ENCODE measurements around the gene TPK1.

TPK1 gene

GRCh38 chr7:144549861-144550260 lies 286.0 kb downstream of the TPK1 start:
- Histone ChIP-seq H3K23ac (ENCODE audit: low read length in 2 of 2) (no peak overlapping the region), H3K27me3 (ENCODE audit: control insufficient read depth in 1 of 2, insufficient read depth in 1 of 2, low read length in 2 of 2) (no peaks in the 10 kb centered on the region), H3K36me3 (ENCODE audit: control insufficient read depth in 1 of 2, insufficient read depth in 2 of 2, low read depth in 1 of 2, low read length in 2 of 2) (no peaks in the 10 kb centered on the region), H2BK5ac (ENCODE audit: low read depth, low read length, poor library complexity, severe bottlenecking) (no peak overlapping the region), H2AFZ (ENCODE audit: low read depth, low read length) (no peak overlapping the region), H2BK15ac (ENCODE audit: low read depth, poor library complexity, severe bottlenecking) (no peak overlapping the region), H2BK12ac (ENCODE audit: low read length in 2 of 2) (no peak overlapping the region), H3K9ac (ENCODE audit: low read length) (no peak overlapping the region), H3K79me1 (replicated peaks; ENCODE audit: low read length, poor library complexity, severe bottlenecking) (no peaks in the 10 kb centered on the region), H3K9me3 (ENCODE audit: control insufficient read depth, low read length) (no peaks in the 10 kb centered on the region), H3K4me1 (ENCODE audit: control insufficient read depth, insufficient read depth, low read depth, low read length) (no peaks in the 10 kb centered on the region), H3K4me3 (ENCODE audit: insufficient read depth in 1 of 2, low read depth in 1 of 2, low read length in 2 of 2) (no peak overlapping the region), H2AK5ac (ENCODE audit: low read length, severe bottlenecking) (no peak overlapping the region), H3K4me2 (ENCODE audit: low read length, poor library complexity, severe bottlenecking) (no peak overlapping the region), H4K91ac (ENCODE audit: low read length) (no peak overlapping the region), H3K4ac (ENCODE audit: low read depth in 1 of 2, low read length in 2 of 2) (no peak overlapping the region), H3K14ac (ENCODE audit: low read length in 2 of 2) (no peak overlapping the region), H2BK120ac (ENCODE audit: low read depth, low read length) (no peak overlapping the region), H3K18ac (ENCODE audit: low read depth in 1 of 2, low read length in 2 of 2) (no peak overlapping the region), H3K27ac (ENCODE audit: low read length, poor library complexity, severe bottlenecking) (no peak overlapping the region), H4K8ac (ENCODE audit: low read length) (no peak overlapping the region)
- WGBS: 91% methylated on average over 7 of the region's 7 CpGs
- DNase-seq: no peak

GRCh38 chr7:144548556-144548955 lies 287.3 kb downstream of the TPK1 start:
- H2BK120ac ChIP-seq (ENCODE audit: low read depth, low read length): no peak overlapping the region
- H3K4ac ChIP-seq (ENCODE audit: low read depth in 1 of 2, low read length in 2 of 2): no peak overlapping the region
- no peak overlapping the region for H4K91ac ChIP-seq (ENCODE audit: low read length)
- no peak overlapping the region for H2BK5ac ChIP-seq (ENCODE audit: low read depth, low read length, poor library complexity, severe bottlenecking)
- H3K36me3 ChIP-seq (ENCODE audit: control insufficient read depth in 1 of 2, insufficient read depth in 2 of 2, low read depth in 1 of 2, low read length in 2 of 2): no peaks in the 10 kb centered on the region
- no CpG with 5 or more reads among the region's 3 CpGs for WGBS
- H3K4me2 ChIP-seq (ENCODE audit: low read length, poor library complexity, severe bottlenecking): no peak overlapping the region
- no peak overlapping the region for H2BK15ac ChIP-seq (ENCODE audit: low read depth, poor library complexity, severe bottlenecking)
- H3K4me1 ChIP-seq (ENCODE audit: control insufficient read depth, insufficient read depth, low read depth, low read length): no peaks in the 10 kb centered on the region
- no peaks in the 10 kb centered on the region for H3K79me1 ChIP-seq (replicated peaks; ENCODE audit: low read length, poor library complexity, severe bottlenecking)
- no peak overlapping the region for H3K14ac ChIP-seq (ENCODE audit: low read length in 2 of 2)
- H4K8ac ChIP-seq (ENCODE audit: low read length): no peak overlapping the region
- H3K23ac ChIP-seq (ENCODE audit: low read length in 2 of 2): no peak overlapping the region
- no peak for DNase-seq
- H3K27ac ChIP-seq (ENCODE audit: low read length, poor library complexity, severe bottlenecking): no peak overlapping the region
- no peak overlapping the region for H3K9ac ChIP-seq (ENCODE audit: low read length)
- H2BK12ac ChIP-seq (ENCODE audit: low read length in 2 of 2): no peak overlapping the region
- no peak overlapping the region for H2AFZ ChIP-seq (ENCODE audit: low read depth, low read length)
- no peak overlapping the region for H3K18ac ChIP-seq (ENCODE audit: low read depth in 1 of 2, low read length in 2 of 2)
- no peak overlapping the region for H2AK5ac ChIP-seq (ENCODE audit: low read length, severe bottlenecking)
- no peaks in the 10 kb centered on the region for H3K27me3 ChIP-seq (ENCODE audit: control insufficient read depth in 1 of 2, insufficient read depth in 1 of 2, low read length in 2 of 2)
- no peaks in the 10 kb centered on the region for H3K9me3 ChIP-seq (ENCODE audit: control insufficient read depth, low read length)
- H3K4me3 ChIP-seq (ENCODE audit: insufficient read depth in 1 of 2, low read depth in 1 of 2, low read length in 2 of 2): no peak overlapping the region

GRCh38 chr7:144547888-144548287 lies 288.0 kb downstream of the TPK1 start:
- H3K4ac ChIP-seq (ENCODE audit: low read depth in 1 of 2, low read length in 2 of 2): no peak overlapping the region
- no peak overlapping the region for H3K4me2 ChIP-seq (ENCODE audit: low read length, poor library complexity, severe bottlenecking)
- no CpG with 5 or more reads among the region's 1 CpG for WGBS
- no peak overlapping the region for H3K4me3 ChIP-seq (ENCODE audit: insufficient read depth in 1 of 2, low read depth in 1 of 2, low read length in 2 of 2)
- no peak overlapping the region for H2BK15ac ChIP-seq (ENCODE audit: low read depth, poor library complexity, severe bottlenecking)
- H3K4me1 ChIP-seq (ENCODE audit: control insufficient read depth, insufficient read depth, low read depth, low read length): no peaks in the 10 kb centered on the region
- no peak overlapping the region for H3K14ac ChIP-seq (ENCODE audit: low read length in 2 of 2)
- no peaks in the 10 kb centered on the region for H3K79me1 ChIP-seq (replicated peaks; ENCODE audit: low read length, poor library complexity, severe bottlenecking)
- no peaks in the 10 kb centered on the region for H3K36me3 ChIP-seq (ENCODE audit: control insufficient read depth in 1 of 2, insufficient read depth in 2 of 2, low read depth in 1 of 2, low read length in 2 of 2)
- H3K9ac ChIP-seq (ENCODE audit: low read length): no peak overlapping the region
- no peak overlapping the region for H2BK5ac ChIP-seq (ENCODE audit: low read depth, low read length, poor library complexity, severe bottlenecking)
- H3K18ac ChIP-seq (ENCODE audit: low read depth in 1 of 2, low read length in 2 of 2): no peak overlapping the region
- H3K27me3 ChIP-seq (ENCODE audit: control insufficient read depth in 1 of 2, insufficient read depth in 1 of 2, low read length in 2 of 2): no peaks in the 10 kb centered on the region
- H4K8ac ChIP-seq (ENCODE audit: low read length): no peak overlapping the region
- H2BK12ac ChIP-seq (ENCODE audit: low read length in 2 of 2): no peak overlapping the region
- H2BK120ac ChIP-seq (ENCODE audit: low read depth, low read length): no peak overlapping the region
- no peaks in the 10 kb centered on the region for H3K9me3 ChIP-seq (ENCODE audit: control insufficient read depth, low read length)
- H2AFZ ChIP-seq (ENCODE audit: low read depth, low read length): no peak overlapping the region
- DNase-seq: no peak
- H4K91ac ChIP-seq (ENCODE audit: low read length): no peak overlapping the region
- H3K27ac ChIP-seq (ENCODE audit: low read length, poor library complexity, severe bottlenecking): no peak overlapping the region
- no peak overlapping the region for H2AK5ac ChIP-seq (ENCODE audit: low read length, severe bottlenecking)
- no peak overlapping the region for H3K23ac ChIP-seq (ENCODE audit: low read length in 2 of 2)

GRCh38 chr7:144546782-144547181 lies 289.1 kb downstream of the TPK1 start:
- no peaks in the 10 kb centered on the region for H3K27me3 ChIP-seq (ENCODE audit: control insufficient read depth in 1 of 2, insufficient read depth in 1 of 2, low read length in 2 of 2)
- no peak overlapping the region for H3K4me2 ChIP-seq (ENCODE audit: low read length, poor library complexity, severe bottlenecking)
- WGBS: 89% methylated on average over 2 of the region's 2 CpGs

More at GRCh38 chr7:144546782-144547181, 289.1 kb downstream of the TPK1 start:
- H3K4ac ChIP-seq (ENCODE audit: low read depth in 1 of 2, low read length in 2 of 2): no peak overlapping the region
- H4K91ac ChIP-seq (ENCODE audit: low read length): no peak overlapping the region
- H3K4me1 ChIP-seq (ENCODE audit: control insufficient read depth, insufficient read depth, low read depth, low read length): no peaks in the 10 kb centered on the region
- H2BK5ac ChIP-seq (ENCODE audit: low read depth, low read length, poor library complexity, severe bottlenecking): no peak overlapping the region
- H2BK120ac ChIP-seq (ENCODE audit: low read depth, low read length): no peak overlapping the region
- no peaks in the 10 kb centered on the region for H3K9me3 ChIP-seq (ENCODE audit: control insufficient read depth, low read length)
- H2AFZ ChIP-seq (ENCODE audit: low read depth, low read length): no peak overlapping the region
- H2BK15ac ChIP-seq (ENCODE audit: low read depth, poor library complexity, severe bottlenecking): no peak overlapping the region
- H3K14ac ChIP-seq (ENCODE audit: low read length in 2 of 2): no peak overlapping the region
- H3K9ac ChIP-seq (ENCODE audit: low read length): no peak overlapping the region
- DNase-seq: no peak
- H3K23ac ChIP-seq (ENCODE audit: low read length in 2 of 2): no peak overlapping the region
- H3K36me3 ChIP-seq (ENCODE audit: control insufficient read depth in 1 of 2, insufficient read depth in 2 of 2, low read depth in 1 of 2, low read length in 2 of 2): no peaks in the 10 kb centered on the region
- no peak overlapping the region for H2AK5ac ChIP-seq (ENCODE audit: low read length, severe bottlenecking)
- H3K79me1 ChIP-seq (replicated peaks; ENCODE audit: low read length, poor library complexity, severe bottlenecking): no peaks in the 10 kb centered on the region
- H3K4me3 ChIP-seq (ENCODE audit: insufficient read depth in 1 of 2, low read depth in 1 of 2, low read length in 2 of 2): no peak overlapping the region
- H3K27ac ChIP-seq (ENCODE audit: low read length, poor library complexity, severe bottlenecking): no peak overlapping the region
- no peak overlapping the region for H4K8ac ChIP-seq (ENCODE audit: low read length)
- no peak overlapping the region for H2BK12ac ChIP-seq (ENCODE audit: low read length in 2 of 2)
- H3K18ac ChIP-seq (ENCODE audit: low read depth in 1 of 2, low read length in 2 of 2): no peak overlapping the region

Measured in mesenchymal stem cell (in vitro differentiated cells and primary cell).